ENCODE data around the gene SESN1. TPM values are rescaled to one million over a fixed set of nuclear protein-coding genes. Genes with fewer than 3 reads are reported as not detected.

The SESN1 gene
- total RNA-seq, 1 donor from 2014 or later: 13.6 TPM

GRCh38 chr6:108942556-108943492 lies 151.8 kb downstream of the SESN1 start:
- intact Hi-C loops (cut with micrococcal nuclease): loop anchor here (1.0 to 10.0 kb wide), 8 partner anchors 22 to 432 kb away; no protein-coding TSS in a partner anchor
- Mint-ChIP-seq H3K4me1 (ENCODE audit: low read depth) (peaks cover 59% of the 10 kb centered on the region), H3K4me3 (peak overlapping the region; percentile 69), H3K36me3 (ENCODE audit: low read depth) (peaks cover 6% of the 10 kb centered on the region), H3K27me3 (ENCODE audit: insufficient read depth) (peaks cover 9% of the 10 kb centered on the region), H3K9me3 (peaks cover 16% of the 10 kb centered on the region), H3K27ac (peak overlapping the region; percentile 83)
- DNase-seq (ENCODE audit: low spot score): peak; percentile 59

DNA sequence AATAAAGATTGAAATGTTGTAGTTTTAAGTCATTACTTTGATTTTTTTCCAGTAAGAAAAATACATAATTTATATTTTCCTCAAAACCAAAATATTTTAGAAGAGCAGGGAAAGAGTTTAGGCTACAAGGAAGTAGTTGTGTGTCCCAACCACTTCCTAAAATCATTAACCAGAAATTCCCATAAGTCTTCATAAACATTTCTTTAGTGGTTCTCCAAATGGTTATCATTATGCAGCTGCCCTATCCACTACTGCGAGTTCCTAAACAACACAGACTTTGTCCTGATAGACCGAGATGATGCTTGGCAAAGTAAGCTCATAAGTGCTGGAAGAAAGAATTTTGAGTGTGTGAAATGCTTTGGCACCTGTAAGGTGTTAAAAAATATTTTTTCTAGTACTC lies 152.8 kb downstream of the SESN1 start:
- peaks cover 6% of the 10 kb centered on the region for H3K36me3 Mint-ChIP-seq (ENCODE audit: low read depth)
- peaks cover 50% of the 10 kb centered on the region for H3K4me1 Mint-ChIP-seq (ENCODE audit: low read depth)
- H3K4me3 Mint-ChIP-seq: no peak overlapping the region
- peak overlapping the region; percentile 26 for H3K27ac Mint-ChIP-seq
- intact Hi-C loops (cut with micrococcal nuclease): loop anchor here (1.0 to 10.0 kb wide), 8 partner anchors 21 to 433 kb away; no protein-coding TSS in a partner anchor
- peaks cover 16% of the 10 kb centered on the region for H3K9me3 Mint-ChIP-seq
- H3K27me3 Mint-ChIP-seq (ENCODE audit: insufficient read depth): peaks cover 6% of the 10 kb centered on the region
- DNase-seq (ENCODE audit: low spot score): no peak

- intact Hi-C loops (cut with micrococcal nuclease): loop anchor here (5.0 to 10.0 kb wide), 2 partner anchors 384 to 434 kb away; no protein-coding TSS in a partner anchor
- H3K9me3 Mint-ChIP-seq: peaks cover 16% of the 10 kb centered on the region
Observed at GRCh38 chr6:108941281-108941680, 153.4 kb downstream of the SESN1 start.

GRCh38 chr6:108940741-108941140 lies 153.9 kb downstream of the SESN1 start:
- intact Hi-C loops (cut with micrococcal nuclease): loop anchor here (5.0 to 10.0 kb wide), 2 partner anchors 383 to 434 kb away; no protein-coding TSS in a partner anchor
- Mint-ChIP-seq H3K27me3 (ENCODE audit: insufficient read depth) (peaks cover 4% of the 10 kb centered on the region), H3K4me3 (no peak overlapping the region), H3K36me3 (ENCODE audit: low read depth) (peaks cover 6% of the 10 kb centered on the region), H3K4me1 (ENCODE audit: low read depth) (peaks cover 38% of the 10 kb centered on the region), H3K27ac (peak overlapping the region; percentile 13), H3K9me3 (peaks cover 16% of the 10 kb centered on the region)
- DNase-seq (ENCODE audit: low spot score): no peak

More at GRCh38 chr6:108941281-108941680, 153.4 kb downstream of the SESN1 start:
- DNase-seq (ENCODE audit: low spot score): no peak
- Mint-ChIP-seq H3K4me1 (ENCODE audit: low read depth) (peaks cover 44% of the 10 kb centered on the region), H3K27me3 (ENCODE audit: insufficient read depth) (peaks cover 6% of the 10 kb centered on the region), H3K4me3 (no peak overlapping the region), H3K27ac (peak overlapping the region; percentile 13), H3K36me3 (ENCODE audit: low read depth) (peaks cover 6% of the 10 kb centered on the region)

- H3K4me1 Mint-ChIP-seq (ENCODE audit: low read depth): peaks cover 11% of the 10 kb centered on the region
Observed at GRCh38 chr6:108937170-108937569, 157.5 kb downstream of the SESN1 start.

More at GRCh38 chr6:108937170-108937569, 157.5 kb downstream of the SESN1 start:
- Mint-ChIP-seq H3K4me3 (no peak overlapping the region), H3K36me3 (ENCODE audit: low read depth) (peaks cover 6% of the 10 kb centered on the region), H3K9me3 (peaks cover 16% of the 10 kb centered on the region), H3K27me3 (ENCODE audit: insufficient read depth) (peaks cover 15% of the 10 kb centered on the region), H3K27ac (no peak overlapping the region)
- DNase-seq (ENCODE audit: low spot score): no peak
- intact Hi-C loops (cut with micrococcal nuclease): no loop called here

Other genes with a start within 250 kb of the SESN1 start
- 3.9 and 4.6 TPM in 2 replicates for gene ARMC2, start 246.4 kb downstream of the SESN1 start, total RNA-seq
- gene CEP57L1, start 661 bp upstream of the SESN1 start, total RNA-seq: 13.5 and 16.3 TPM in 2 replicates

Measured in activated T-helper 1 cell treated with anti-CD3 and anti-CD28 coated beads, Interleukin-12 subunit alpha, Interleukin-12 subunit beta, Interleukin-2, Interleukin-4 antibody, amounts not matched to agents 30 ng/mL and 10 ng/mL and 1 ng/mL, durations not matched to agents 14 hours and 24 hours and 36 hours (primary cell).